Stomach (tissue), 4 donors: ENCODE results near the gene CHTF8.

Experiments used
- CTCF ChIP-seq, 7 experiments: fragments of 450-650 bp in 4 of 7; fragments of 200-600 bp in 3 of 7; sonication (generic) in 3 of 7; IDR thresholded peaks; one replicate each; pipeline ENCODE4 v1.5.1; 2016 to 2019; ENCODE audit warnings: antibody characterized with exemption in 7 of 7, control low read depth in 2 of 7, mild to moderate bottlenecking in 1 of 7
- POLR2A ChIP-seq, 4 donors: fragments of 450-650 bp; IDR thresholded peaks; one replicate each; pipeline ENCODE4 v1.6.1; 2016; ENCODE audit warnings: antibody characterized with exemption in 4 of 4, control low read depth in 2 of 4, mild to moderate bottlenecking in 1 of 4, moderate library complexity in 1 of 4
- POLR2AphosphoS5 ChIP-seq, 3 donors: sonication (generic); formaldehyde crosslinking; IDR thresholded peaks; one replicate each; pipeline ENCODE4 v1.6.1; 2016; ENCODE audit warnings: antibody characterized with exemption in 3 of 3

DNA sequence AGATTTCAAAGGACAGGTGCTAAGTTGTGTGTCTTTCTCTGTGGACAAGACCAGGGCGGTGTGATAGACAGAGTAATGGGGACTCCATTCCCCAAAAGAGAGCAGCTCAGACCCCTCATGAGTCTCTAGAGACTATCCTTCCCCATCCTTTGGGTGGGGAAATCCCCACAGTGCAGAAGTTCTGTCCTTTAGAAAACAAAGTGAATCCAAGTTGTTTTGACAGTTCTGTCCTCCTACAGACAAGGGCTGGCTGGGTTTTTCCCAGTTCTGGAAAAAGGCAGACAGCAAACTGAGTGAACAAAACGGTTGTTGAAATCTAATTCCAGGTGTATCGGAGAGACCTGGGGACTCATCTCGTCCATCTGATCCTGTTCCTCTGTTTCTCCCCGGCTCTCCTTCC is 37.9 kb downstream of the CHTF8 start:
- no peak for TF ChIP-seq CTCF (IDR thresholded peaks at IDR 0.05)
- no peak for TF ChIP-seq POLR2AphosphoS5 (IDR thresholded peaks at IDR 0.05)
- TF ChIP-seq POLR2A (IDR thresholded peaks at IDR 0.05) = no peak
